GM23338 (cell line): ENCODE results near the gene SCAMP1.

ENCODE experiments used
- EZH2 ChIP-seq: fragments of 200-600 bp; sonication (generic); IDR thresholded peaks from one replicate; pipeline ENCODE4 v1.8.0; 2017; ENCODE audit warnings: antibody characterized with exemption, mild to moderate bottlenecking, low read depth; ENCODE audit not compliant: unreplicated experiment
- JUNB ChIP-seq: IDR thresholded peaks from one replicate; pipeline ENCODE4 v1.6.1; 2016; ENCODE audit warnings: antibody characterized with exemption; ENCODE audit not compliant: unreplicated experiment
- POLR2AphosphoS5 ChIP-seq: IDR thresholded peaks from 2 replicates; pipeline ENCODE4 v1.6.1; 2016; ENCODE audit warnings: antibody characterized with exemption, low read depth

DNA sequence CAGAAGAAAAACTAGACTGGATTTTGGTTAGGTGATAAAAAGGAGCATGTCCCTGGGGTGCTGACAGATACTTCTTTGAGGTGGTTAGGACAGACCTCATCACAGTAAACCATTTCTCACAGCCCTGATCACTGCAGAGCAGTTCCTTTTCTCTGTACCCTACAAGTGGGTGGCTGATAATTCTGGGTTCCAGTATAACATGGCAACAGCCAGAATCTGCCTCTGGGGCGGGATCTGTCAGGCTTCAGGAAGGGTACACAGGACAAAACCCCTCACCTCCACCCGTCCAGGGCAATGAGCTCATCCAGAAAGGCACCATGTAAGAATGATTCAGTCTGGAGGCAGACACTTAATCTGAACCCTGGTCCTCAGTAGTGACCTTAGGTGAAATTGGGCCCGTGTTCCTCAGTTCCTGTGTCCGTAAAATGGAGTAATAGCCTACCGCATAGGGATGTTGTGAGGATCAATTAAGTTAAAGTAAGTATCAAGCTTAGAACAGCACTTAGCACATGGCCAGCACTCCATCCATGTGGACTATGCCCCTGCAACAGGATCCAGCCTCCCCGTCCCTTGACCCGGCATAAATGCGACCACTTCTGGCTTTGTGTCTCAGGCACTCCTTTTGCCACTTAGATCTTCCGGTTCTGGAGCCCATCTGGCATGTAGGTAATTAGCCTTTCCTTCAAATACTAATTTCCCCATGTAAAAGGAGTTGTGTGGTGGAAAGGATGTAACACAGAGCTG, 159.0 kb downstream of the SCAMP1 start:
- TF ChIP-seq JUNB (no peak), POLR2AphosphoS5 (no peak), EZH2 (no peak)
